ENCODE results near the gene FOXK1.

FOXK1 gene

DNA sequence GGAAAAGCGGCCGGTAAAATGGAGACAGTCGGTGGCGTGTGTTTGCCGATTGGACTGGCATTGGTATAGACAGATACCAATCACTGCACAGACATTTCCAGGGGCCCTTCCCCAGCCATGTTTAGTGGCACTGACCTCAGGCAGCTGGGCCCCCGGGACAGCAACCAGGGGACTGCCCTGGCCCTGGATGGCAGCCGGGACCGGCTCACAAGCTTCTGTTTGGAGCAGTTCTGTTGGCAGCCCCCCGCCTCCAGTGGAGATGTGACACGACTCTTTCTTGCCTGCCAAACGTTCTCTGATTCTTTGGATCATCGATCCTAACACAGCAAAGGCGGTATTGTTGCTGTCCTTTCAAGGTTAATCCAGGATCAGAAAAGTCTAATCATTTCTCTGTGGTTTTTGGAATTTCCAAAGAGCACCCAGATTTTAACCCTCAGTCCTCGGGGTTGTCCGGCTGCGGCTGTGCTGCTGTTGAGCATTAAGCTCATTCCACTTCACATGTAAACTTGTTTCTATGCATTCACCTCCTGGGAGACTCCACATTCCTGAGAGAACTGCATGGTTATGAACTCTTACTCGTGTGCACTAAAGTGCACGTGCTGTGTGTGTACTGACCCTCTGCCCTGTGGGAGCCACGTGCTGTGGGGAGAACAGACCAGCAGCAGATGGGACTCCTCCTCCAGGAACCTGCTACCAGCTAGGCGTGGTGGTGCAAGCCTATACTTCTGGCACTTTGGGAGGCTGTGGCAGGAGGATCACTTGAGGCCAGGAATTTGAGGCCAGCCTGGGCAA is 46.0 kb downstream of the FOXK1 start:
- TF ChIP-seq, protein P1, sequence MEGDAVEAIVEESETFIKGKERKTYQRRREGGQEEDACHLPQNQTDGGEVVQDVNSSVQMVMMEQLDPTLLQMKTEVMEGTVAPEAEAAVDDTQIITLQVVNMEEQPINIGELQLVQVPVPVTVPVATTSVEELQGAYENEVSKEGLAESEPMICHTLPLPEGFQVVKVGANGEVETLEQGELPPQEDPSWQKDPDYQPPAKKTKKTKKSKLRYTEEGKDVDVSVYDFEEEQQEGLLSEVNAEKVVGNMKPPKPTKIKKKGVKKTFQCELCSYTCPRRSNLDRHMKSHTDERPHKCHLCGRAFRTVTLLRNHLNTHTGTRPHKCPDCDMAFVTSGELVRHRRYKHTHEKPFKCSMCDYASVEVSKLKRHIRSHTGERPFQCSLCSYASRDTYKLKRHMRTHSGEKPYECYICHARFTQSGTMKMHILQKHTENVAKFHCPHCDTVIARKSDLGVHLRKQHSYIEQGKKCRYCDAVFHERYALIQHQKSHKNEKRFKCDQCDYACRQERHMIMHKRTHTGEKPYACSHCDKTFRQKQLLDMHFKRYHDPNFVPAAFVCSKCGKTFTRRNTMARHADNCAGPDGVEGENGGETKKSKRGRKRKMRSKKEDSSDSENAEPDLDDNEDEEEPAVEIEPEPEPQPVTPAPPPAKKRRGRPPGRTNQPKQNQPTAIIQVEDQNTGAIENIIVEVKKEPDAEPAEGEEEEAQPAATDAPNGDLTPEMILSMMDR (IDR thresholded peaks at IDR 0.05; ENCODE audit: control insufficient read depth, insufficient read depth, low read depth, low read length, missing control alignments), result no peak
- H3K4me3 ChIP-seq (ENCODE audit: control insufficient read depth, low read depth, low read length), result no peak overlapping the region
- DNase-seq (ENCODE audit: low read depth), result no peak

DNA sequence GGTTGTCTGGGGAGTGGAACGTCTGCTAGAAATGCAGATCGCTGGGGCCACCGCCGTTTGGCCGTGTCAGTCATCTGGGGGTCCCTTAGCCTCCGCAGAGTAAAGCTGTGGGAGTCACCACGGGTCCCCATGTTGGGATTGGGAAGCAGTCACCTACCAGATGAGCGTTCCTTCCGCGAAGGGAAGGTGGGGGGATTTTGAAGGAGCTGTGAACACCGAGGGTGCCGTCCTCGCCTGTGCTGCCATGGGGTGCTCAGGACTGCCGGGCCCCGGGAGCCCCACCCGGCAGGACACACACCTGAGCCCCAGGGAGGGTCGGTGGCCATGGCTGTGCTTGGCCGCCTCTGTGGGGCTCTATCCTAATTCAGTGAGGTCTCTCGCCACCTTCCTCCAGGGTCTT is 47.2 kb downstream of the FOXK1 start:
- no peak for DNase-seq (ENCODE audit: low read depth)
- H3K4me3 ChIP-seq (ENCODE audit: control insufficient read depth, low read depth, low read length), result no peak overlapping the region
- TF ChIP-seq, protein P1 (IDR thresholded peaks at IDR 0.05; ENCODE audit: control insufficient read depth, insufficient read depth, low read depth, low read length, missing control alignments), result no peak

DNA sequence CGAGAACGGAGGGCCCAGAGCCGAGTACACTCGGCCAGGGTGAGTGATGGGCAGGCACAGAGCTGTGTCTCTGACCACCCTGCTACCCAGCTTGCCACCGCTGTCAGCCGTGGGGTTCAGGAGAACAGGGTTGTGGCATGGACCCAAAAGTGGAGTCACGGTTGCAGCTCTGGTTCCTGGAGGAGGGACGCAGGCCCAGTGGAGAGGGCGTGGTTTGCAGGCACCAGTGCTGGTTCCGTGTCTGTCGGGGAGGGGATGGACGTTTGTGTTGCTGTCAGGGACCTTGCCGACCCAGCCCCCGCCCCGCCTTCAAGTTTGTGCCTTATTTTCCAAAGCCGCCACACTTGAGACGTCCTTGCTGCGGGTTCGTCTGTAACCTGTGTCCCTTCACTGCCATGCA is 48.2 kb downstream of the FOXK1 start:
- TF ChIP-seq, protein P1 (IDR thresholded peaks at IDR 0.05; ENCODE audit: control insufficient read depth, insufficient read depth, low read depth, low read length, missing control alignments), result no peak
- no peak for DNase-seq (ENCODE audit: low read depth)
- H3K4me3 ChIP-seq (ENCODE audit: control insufficient read depth, low read depth, low read length), result no peak overlapping the region

DNA sequence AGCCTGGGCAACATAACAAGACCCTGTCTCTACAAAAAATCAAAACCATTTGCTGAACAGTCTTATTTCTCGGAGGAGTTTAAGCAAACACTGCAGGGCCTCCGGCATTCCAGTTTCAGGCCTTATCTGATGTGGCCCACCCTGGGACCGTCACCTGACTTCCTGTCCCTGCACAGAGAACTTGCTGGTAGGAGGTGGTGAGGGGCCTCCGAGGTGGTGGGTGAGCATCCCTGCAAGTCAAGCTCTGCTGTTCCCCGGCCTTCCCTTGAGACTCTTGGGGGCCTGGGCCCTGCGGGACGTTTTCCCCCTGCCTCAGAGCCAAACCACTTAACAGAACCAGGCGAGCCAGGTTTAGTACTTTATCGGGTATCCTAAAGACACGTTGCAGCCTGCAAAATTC is 48.9 kb downstream of the FOXK1 start:
- no peak overlapping the region for H3K4me3 ChIP-seq (ENCODE audit: control insufficient read depth, low read depth, low read length)
- DNase-seq (ENCODE audit: low read depth), result no peak
- TF ChIP-seq, protein P1 (IDR thresholded peaks at IDR 0.05; ENCODE audit: control insufficient read depth, insufficient read depth, low read depth, low read length, missing control alignments), result no peak

DNA sequence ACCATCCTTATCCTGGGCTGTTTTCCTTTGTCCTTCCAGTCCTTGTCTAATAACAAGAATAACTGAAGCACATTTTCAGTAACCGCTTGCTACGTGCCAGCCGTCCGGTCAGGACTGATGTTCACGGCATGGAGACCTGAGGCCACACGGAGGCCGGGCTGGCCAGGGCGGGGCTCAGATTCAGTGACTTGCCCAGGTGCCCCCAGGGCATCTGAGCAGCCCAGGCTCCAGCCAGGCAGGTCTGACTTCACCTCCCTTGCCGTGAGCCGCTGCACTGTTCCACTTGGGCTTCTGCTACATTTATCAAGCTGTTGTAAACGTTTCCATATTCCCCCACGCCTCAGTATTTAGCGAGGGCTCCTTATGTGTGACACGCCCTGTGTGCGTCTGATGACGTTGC is 49.7 kb downstream of the FOXK1 start:
- no peak for DNase-seq (ENCODE audit: low read depth)
- no peak overlapping the region for H3K4me3 ChIP-seq (ENCODE audit: control insufficient read depth, low read depth, low read length)
- TF ChIP-seq, protein P1 (IDR thresholded peaks at IDR 0.05; ENCODE audit: control insufficient read depth, insufficient read depth, low read depth, low read length, missing control alignments), result no peak

DNA sequence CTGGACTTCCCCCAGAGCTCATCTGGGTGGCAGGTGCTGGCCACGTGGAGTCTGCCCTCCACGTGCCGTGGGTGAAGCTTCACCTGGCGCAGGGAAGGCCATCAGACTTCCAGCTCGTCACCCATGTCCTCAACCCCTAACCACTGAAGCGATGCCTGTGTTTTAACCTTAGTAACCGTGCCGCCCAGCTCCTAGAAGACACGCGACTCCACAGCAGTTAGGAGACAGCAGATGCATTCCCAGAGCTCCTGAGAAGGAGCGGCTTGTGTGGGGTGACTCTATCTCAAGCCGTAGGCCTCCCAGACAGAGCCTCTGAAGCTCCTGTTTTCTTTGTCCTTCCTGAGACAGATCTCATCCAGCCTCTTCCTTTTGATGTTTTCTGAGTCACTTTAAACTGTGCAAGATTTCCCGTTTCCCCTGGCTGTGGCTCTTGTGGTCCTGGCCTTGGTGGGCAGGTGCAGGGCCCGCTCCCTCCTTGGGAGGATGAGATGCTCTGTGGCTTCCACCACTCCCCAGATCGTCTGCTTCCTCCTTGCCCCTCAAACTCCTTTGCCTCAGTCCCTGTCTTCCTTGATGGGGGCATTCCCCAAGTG is 51.9 kb downstream of the FOXK1 start:
- no peak overlapping the region for H3K4me3 ChIP-seq (ENCODE audit: control insufficient read depth, low read depth, low read length)
- TF ChIP-seq, protein P1 (IDR thresholded peaks at IDR 0.05; ENCODE audit: control insufficient read depth, insufficient read depth, low read depth, low read length, missing control alignments), result no peak
- no peak for DNase-seq (ENCODE audit: low read depth)
